ENCODE measurements around the gene IFNA7. TPM values are rescaled to one million over a fixed set of nuclear protein-coding genes. Genes with fewer than 3 reads are reported as not detected.

IFNA7 gene
- total RNA-seq, 1 experiment from 2014 or later: not detected

DNA sequence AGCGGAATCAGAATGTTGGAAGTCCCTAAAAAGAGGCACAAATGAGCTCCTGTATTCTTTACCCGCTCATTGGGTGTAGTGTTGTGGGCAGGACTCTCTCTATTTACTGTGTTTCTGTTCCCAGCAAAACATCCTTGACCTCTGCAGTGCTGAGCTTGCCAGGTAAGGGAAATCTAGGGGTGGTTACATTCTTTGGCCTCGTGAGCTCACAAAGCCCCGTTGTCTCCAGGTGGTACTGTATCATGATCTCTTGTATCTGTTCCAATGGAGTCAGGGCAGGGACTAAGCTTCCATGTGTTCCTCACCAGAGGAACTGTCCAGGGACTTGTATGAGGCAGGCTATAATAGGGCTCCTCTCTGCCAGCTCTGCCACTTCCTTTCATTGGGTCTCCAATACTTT, 49.6 kb upstream of the IFNA7 start (continued):
- TF ChIP-seq, protein P1, sequence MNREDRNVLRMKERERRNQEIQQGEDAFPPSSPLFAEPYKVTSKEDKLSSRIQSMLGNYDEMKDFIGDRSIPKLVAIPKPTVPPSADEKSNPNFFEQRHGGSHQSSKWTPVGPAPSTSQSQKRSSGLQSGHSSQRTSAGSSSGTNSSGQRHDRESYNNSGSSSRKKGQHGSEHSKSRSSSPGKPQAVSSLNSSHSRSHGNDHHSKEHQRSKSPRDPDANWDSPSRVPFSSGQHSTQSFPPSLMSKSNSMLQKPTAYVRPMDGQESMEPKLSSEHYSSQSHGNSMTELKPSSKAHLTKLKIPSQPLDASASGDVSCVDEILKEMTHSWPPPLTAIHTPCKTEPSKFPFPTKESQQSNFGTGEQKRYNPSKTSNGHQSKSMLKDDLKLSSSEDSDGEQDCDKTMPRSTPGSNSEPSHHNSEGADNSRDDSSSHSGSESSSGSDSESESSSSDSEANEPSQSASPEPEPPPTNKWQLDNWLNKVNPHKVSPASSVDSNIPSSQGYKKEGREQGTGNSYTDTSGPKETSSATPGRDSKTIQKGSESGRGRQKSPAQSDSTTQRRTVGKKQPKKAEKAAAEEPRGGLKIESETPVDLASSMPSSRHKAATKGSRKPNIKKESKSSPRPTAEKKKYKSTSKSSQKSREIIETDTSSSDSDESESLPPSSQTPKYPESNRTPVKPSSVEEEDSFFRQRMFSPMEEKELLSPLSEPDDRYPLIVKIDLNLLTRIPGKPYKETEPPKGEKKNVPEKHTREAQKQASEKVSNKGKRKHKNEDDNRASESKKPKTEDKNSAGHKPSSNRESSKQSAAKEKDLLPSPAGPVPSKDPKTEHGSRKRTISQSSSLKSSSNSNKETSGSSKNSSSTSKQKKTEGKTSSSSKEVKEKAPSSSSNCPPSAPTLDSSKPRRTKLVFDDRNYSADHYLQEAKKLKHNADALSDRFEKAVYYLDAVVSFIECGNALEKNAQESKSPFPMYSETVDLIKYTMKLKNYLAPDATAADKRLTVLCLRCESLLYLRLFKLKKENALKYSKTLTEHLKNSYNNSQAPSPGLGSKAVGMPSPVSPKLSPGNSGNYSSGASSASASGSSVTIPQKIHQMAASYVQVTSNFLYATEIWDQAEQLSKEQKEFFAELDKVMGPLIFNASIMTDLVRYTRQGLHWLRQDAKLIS (CRISPR knock-in tag; IDR thresholded peaks at IDR 0.05; ENCODE audit: borderline replicate concordance): no peak
- no peak for TF ChIP-seq TEAD1 (CRISPR knock-in tag; IDR thresholded peaks at IDR 0.05)

DNA sequence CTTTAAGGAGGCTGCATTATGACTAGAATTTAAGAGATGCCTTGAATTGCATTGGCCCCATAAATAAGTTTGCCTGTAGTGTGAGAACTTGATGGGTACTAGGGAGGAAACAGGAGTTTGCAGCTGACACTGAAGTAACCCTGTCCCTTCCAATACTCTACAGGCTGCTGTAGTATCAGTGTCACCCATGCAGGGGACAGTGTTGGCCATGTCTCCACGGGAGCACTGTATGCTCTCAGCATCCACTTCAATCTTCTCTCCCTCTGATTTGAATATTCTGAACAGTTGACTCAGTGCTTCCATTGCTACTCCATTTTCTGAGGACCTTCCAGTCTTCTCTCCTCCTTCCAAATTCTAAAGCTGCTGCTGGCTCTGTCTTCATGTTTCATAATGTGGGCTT, 49.2 kb upstream of the IFNA7 start:
- ATAC-seq: peak; percentile 75
- POLR2A ChIA-PET: no interaction called here
- H3K27ac Mint-ChIP-seq: no peak overlapping the region
- CTCF ChIA-PET: interaction anchor here (0.6 to 4.7 kb wide), 10 partner anchors 15 to 215 kb away, joined by 3 to 25 read pairs (median 4); no protein-coding TSS in a partner anchor
- peaks cover 17% of the 10 kb centered on the region for H3K4me1 Mint-ChIP-seq
- TF ChIP-seq JUN (CRISPR knock-in tag; IDR thresholded peaks at IDR 0.05): no peak
- TF ChIP-seq, protein P1 (CRISPR knock-in tag; IDR thresholded peaks at IDR 0.05; ENCODE audit: borderline replicate concordance): no peak
- DNase-seq (ENCODE audit: low spot score): no peak
- H3K27me3 Mint-ChIP-seq (ENCODE audit: low read depth): peaks cover 16% of the 10 kb centered on the region
- no peaks in the 10 kb centered on the region for H3K9me3 Mint-ChIP-seq
- H3K4me3 Mint-ChIP-seq: no peak overlapping the region
- no peaks in the 10 kb centered on the region for H3K36me3 Mint-ChIP-seq

DNA sequence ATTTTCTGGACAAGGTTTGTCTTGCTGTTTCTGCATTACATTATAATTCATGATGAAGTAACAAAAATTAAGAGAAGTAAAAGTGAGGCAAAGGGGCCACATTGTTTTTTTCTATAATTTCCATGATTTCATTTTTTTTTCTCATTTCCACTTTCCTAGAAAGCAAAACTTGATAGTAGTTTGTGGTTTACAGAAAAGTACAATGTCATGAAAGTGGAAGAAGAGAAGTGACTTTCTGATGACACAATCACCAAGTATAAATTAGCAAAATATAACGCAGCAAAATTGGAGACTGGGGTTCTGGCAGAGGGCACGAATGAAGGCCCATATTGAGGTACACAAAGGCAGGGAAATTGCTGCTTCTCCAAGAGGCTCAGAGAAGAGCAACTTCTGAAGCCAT, 42.8 kb upstream of the IFNA7 start:
- Mint-ChIP-seq H3K4me1 (no peaks in the 10 kb centered on the region), H3K27ac (no peak overlapping the region), H3K36me3 (no peaks in the 10 kb centered on the region), H3K27me3 (ENCODE audit: low read depth) (peaks cover 5% of the 10 kb centered on the region; the same call in 1 of the 2 replicates), H3K9me3 (no peaks in the 10 kb centered on the region), H3K4me3 (no peak overlapping the region)
- TF ChIP-seq CREM (CRISPR knock-in tag; IDR thresholded peaks at IDR 0.05) (no peak), FOXK1 (CRISPR knock-in tag; IDR thresholded peaks at IDR 0.05) (no peak), GRHL2 (CRISPR knock-in tag; IDR thresholded peaks at IDR 0.05; ENCODE audit: insufficient replicate concordance, severe bottlenecking) (no peak), ZNF317 (CRISPR knock-in tag; IDR thresholded peaks at IDR 0.05; ENCODE audit: borderline replicate concordance, low read depth) (no peak)
- TF ChIP-seq, protein P1 (CRISPR knock-in tag; IDR thresholded peaks at IDR 0.05; ENCODE audit: borderline replicate concordance): no peak
- TF ChIP-seq, protein P2, sequence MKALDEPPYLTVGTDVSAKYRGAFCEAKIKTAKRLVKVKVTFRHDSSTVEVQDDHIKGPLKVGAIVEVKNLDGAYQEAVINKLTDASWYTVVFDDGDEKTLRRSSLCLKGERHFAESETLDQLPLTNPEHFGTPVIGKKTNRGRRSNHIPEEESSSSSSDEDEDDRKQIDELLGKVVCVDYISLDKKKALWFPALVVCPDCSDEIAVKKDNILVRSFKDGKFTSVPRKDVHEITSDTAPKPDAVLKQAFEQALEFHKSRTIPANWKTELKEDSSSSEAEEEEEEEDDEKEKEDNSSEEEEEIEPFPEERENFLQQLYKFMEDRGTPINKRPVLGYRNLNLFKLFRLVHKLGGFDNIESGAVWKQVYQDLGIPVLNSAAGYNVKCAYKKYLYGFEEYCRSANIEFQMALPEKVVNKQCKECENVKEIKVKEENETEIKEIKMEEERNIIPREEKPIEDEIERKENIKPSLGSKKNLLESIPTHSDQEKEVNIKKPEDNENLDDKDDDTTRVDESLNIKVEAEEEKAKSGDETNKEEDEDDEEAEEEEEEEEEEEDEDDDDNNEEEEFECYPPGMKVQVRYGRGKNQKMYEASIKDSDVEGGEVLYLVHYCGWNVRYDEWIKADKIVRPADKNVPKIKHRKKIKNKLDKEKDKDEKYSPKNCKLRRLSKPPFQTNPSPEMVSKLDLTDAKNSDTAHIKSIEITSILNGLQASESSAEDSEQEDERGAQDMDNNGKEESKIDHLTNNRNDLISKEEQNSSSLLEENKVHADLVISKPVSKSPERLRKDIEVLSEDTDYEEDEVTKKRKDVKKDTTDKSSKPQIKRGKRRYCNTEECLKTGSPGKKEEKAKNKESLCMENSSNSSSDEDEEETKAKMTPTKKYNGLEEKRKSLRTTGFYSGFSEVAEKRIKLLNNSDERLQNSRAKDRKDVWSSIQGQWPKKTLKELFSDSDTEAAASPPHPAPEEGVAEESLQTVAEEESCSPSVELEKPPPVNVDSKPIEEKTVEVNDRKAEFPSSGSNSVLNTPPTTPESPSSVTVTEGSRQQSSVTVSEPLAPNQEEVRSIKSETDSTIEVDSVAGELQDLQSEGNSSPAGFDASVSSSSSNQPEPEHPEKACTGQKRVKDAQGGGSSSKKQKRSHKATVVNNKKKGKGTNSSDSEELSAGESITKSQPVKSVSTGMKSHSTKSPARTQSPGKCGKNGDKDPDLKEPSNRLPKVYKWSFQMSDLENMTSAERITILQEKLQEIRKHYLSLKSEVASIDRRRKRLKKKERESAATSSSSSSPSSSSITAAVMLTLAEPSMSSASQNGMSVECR (CRISPR knock-in tag; IDR thresholded peaks at IDR 0.05; ENCODE audit: borderline replicate concordance): no peak
- TF ChIP-seq, protein P3, sequence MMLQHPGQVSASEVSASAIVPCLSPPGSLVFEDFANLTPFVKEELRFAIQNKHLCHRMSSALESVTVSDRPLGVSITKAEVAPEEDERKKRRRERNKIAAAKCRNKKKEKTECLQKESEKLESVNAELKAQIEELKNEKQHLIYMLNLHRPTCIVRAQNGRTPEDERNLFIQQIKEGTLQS (CRISPR knock-in tag; conservative IDR thresholded peaks at IDR 0.05): no peak
- TF ChIP-seq, protein P4, sequence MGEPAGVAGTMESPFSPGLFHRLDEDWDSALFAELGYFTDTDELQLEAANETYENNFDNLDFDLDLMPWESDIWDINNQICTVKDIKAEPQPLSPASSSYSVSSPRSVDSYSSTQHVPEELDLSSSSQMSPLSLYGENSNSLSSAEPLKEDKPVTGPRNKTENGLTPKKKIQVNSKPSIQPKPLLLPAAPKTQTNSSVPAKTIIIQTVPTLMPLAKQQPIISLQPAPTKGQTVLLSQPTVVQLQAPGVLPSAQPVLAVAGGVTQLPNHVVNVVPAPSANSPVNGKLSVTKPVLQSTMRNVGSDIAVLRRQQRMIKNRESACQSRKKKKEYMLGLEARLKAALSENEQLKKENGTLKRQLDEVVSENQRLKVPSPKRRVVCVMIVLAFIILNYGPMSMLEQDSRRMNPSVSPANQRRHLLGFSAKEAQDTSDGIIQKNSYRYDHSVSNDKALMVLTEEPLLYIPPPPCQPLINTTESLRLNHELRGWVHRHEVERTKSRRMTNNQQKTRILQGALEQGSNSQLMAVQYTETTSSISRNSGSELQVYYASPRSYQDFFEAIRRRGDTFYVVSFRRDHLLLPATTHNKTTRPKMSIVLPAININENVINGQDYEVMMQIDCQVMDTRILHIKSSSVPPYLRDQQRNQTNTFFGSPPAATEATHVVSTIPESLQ (CRISPR knock-in tag; IDR thresholded peaks at IDR 0.05): no peak
- no peak for ATAC-seq
- CTCF ChIA-PET: no interaction called here
- POLR2A ChIA-PET: no interaction called here
- DNase-seq (ENCODE audit: low spot score): no peak
